AG04450 (cell line): Measurements from ENCODE around the gene GABRB1. TPM values are rescaled to one million over a fixed set of nuclear protein-coding genes. Genes with fewer than 3 reads are reported as not detected.
A peak's percentile ranks its signal among the peaks of the same experiment; 100 is the strongest.

Experiments used
- CTCF ChIA-PET: fragments of 300-600, 350-600 bp; formaldehyde crosslinking; extraction: SDS; loops from one replicate; lab custom pipeline; 2022; ENCODE audit warnings: antibody characterized with exemption, inconsistent platforms; lab: Charles Lee
- POLR2A ChIA-PET: fragments of 350-600 bp; formaldehyde crosslinking; extraction: SDS; loops from one replicate; lab custom pipeline; 2021; ENCODE audit warnings: antibody characterized with exemption, inconsistent platforms; lab: Yijun Ruan, JAX
- DNase-seq: peaks from one replicate; pipeline ENCODE4 v3.0.0-alpha.2; 2011; ENCODE audit warnings: low read depth, low spot score
- H3K27ac ChIP-seq: one replicate; pipeline ENCODE4 v1.5.1; 2012; ENCODE audit warnings: low read depth, low read length, control low read depth
- H3K27me3 ChIP-seq: one replicate; pipeline ENCODE4 v1.6.0; 2012; ENCODE audit warnings: low read length; ENCODE audit not compliant: control insufficient read depth, insufficient read depth
- H3K4me3 ChIP-seq: 2 replicates; pipeline ENCODE4 v1.5.1; 2011; ENCODE audit warnings: mild to moderate bottlenecking, low read depth, low read length, control low read depth
- H3K9me3 ChIP-seq: 2 replicates; pipeline ENCODE4 v1.5.1; 2012; ENCODE audit warnings: low read length; ENCODE audit not compliant: control insufficient read depth, insufficient read depth
- polyA plus RNA-seq: library from polyadenylated mRNA; depleted of rRNA; stranded (reverse); fragments of >200 nt; gene quantifications from 2 replicates; pipeline ENCODE4 v1.2.3, GENCODE V29; 2011
- TF ChIP-seq, protein P1 (sequence below): IDR thresholded peaks from 2 replicates; pipeline ENCODE4 v1.5.1; 2011; ENCODE audit warnings: low read depth, low read length, control low read depth, inconsistent platforms

The GABRB1 gene
- polyA plus RNA-seq, 1 experiment, result 8.1 TPM

DNA sequence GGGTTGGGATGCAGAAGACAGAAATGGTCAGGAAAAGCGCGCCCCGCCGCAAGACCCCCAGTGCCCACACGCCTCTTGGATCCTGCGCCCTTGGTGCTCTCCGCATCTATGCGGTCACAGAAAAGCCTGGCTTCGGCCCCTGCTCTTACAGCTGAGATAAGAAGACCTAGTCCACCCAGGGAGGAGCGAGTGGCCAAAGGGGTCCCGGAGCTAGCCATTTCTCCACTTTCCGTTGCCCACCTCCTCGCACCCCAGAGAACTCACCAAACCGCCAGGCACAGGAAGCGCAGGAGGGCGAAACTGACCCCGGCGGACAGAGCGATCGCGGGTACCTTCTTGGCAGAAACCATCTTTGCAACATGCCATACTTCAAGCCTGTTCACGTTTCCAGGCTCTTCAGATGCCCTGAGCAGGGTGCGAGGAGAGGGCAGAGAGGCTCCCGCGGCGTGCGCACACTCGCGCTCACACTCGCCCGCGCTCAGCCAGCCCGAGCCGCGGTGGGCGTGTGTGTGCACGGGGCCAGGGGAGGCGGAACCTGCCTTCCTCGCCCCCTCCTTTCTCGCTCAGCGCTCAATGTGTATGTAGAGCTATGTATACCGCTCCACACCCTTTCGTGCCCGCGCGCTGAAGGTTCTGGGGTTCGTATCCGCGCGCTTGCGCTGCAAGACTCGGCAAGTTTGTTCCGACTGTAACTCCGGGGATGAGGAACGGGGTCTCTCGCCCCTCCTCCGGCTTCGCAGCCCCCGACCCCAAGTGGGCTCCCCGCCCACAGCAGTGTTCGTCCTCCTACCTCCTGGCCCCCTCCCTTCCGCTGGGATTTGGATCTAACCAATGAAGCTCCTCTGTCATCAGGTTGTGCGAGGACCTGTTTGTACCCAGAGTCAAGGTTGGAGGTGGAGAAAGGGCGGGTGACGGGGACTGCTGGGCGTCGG is 38.0 kb upstream of the GABRB1 start, which contains the start of gene GABRA4:
GABRA4 (minus strand) TSS at position 507 of the 932 bp plus-strand sequence; CDS start at position 350, 157 bp downstream.
- Histone ChIP-seq H3K27me3 (peaks cover 22% of the 10 kb centered on the region), H3K9me3 (no peaks in the 10 kb centered on the region; the same call in 1 of the 2 replicates), H3K4me3 (peak within 1 kb of the TSS; percentile 67), H3K27ac (no peak within 1 kb of the TSS)
- no peak for DNase-seq
- ChIA-PET POLR2A (interaction anchor here (0.5 kb wide), 1 partner anchor 26 kb away, joined by 10 read pairs; no protein-coding TSS in a partner anchor), CTCF (interaction anchor here (0.6 to 0.8 kb wide), 3 partner anchors 32 to 340 kb away, joined by 3 to 8 read pairs (median 4); no protein-coding TSS in a partner anchor)
- TF ChIP-seq, protein P1, sequence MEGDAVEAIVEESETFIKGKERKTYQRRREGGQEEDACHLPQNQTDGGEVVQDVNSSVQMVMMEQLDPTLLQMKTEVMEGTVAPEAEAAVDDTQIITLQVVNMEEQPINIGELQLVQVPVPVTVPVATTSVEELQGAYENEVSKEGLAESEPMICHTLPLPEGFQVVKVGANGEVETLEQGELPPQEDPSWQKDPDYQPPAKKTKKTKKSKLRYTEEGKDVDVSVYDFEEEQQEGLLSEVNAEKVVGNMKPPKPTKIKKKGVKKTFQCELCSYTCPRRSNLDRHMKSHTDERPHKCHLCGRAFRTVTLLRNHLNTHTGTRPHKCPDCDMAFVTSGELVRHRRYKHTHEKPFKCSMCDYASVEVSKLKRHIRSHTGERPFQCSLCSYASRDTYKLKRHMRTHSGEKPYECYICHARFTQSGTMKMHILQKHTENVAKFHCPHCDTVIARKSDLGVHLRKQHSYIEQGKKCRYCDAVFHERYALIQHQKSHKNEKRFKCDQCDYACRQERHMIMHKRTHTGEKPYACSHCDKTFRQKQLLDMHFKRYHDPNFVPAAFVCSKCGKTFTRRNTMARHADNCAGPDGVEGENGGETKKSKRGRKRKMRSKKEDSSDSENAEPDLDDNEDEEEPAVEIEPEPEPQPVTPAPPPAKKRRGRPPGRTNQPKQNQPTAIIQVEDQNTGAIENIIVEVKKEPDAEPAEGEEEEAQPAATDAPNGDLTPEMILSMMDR, result no peak

DNA sequence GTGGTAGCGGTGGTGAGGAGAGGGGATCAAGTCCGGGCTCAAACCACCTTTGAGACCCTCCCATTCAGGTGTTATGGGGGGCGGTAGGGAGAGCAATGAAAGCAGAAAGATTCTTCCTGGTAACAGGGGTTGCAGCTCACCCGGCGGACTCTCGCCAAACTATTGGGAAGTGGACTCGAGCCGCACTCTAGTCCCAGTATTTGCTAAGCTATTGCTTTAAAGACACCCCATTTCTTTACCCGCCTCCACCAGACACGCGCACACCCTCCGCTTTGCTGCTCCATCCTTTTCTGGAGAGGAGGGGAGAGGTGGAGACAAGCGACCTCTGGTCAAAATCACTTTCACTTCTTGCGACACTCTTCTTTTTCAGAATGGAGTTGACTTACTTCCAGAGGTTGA is 37.4 kb upstream of the GABRB1 start:
- ChIA-PET POLR2A (no interaction called here), CTCF (interaction anchor here (0.6 to 0.8 kb wide), 3 partner anchors 32 to 339 kb away, joined by 3 to 8 read pairs (median 4); no protein-coding TSS in a partner anchor)
- H3K27me3 ChIP-seq, result peaks cover 22% of the 10 kb centered on the region
- no peaks in the 10 kb centered on the region; the same call in 1 of the 2 replicates for H3K9me3 ChIP-seq
- TF ChIP-seq, protein P1, result no peak
- H3K4me3 ChIP-seq, result peak overlapping the region; percentile 67
- no peak overlapping the region for H3K27ac ChIP-seq
- no peak for DNase-seq

DNA sequence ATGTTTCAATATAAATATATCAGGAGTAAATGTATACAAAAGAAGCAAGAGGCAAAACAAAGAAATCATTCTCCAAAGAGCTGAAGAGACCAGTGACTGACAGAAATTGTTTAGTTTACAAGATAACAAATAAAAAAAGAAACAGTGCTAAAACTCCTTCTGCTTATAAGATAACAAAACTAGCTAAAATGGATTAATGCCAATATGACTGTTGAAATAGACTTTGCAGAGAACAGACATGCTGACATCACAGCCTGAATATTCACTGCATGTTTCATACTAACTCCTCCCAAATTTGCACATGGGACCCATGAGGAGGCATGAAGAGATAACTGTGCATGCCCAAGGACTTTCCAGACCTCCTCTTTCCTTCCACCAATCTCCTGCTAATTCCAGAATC is 31.8 kb upstream of the GABRB1 start:
- Histone ChIP-seq H3K27me3 (no peaks in the 10 kb centered on the region), H3K27ac (no peak overlapping the region), H3K4me3 (no peak overlapping the region), H3K9me3 (no peaks in the 10 kb centered on the region)
- peak; percentile 36 for DNase-seq
- POLR2A ChIA-PET, result no interaction called here
- TF ChIP-seq, protein P1, result no peak
- CTCF ChIA-PET, result interaction anchor here (1.1 to 2.5 kb wide), 4 partner anchors 21 to 158 kb away, joined by 3 to 14 read pairs (median 6); no protein-coding TSS in a partner anchor

DNA sequence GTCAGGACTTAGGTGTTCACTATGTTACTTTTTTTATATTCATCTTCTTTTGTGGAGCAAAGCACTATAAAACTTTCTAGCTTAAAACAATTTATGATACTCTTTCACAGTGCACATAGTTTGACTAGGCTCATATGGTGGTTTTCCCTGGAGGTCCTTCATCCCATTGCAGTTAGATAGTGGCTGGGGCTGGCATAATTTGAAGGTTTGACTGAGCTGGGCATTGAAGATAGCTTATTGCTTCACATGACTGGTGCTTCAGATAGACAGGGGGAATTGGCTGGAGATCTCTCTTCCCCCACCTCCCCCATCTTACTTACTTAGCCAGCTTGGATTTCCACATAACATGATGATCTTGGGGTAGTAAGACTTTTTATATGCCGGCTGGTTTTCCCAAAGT is 31.0 kb upstream of the GABRB1 start:
- Histone ChIP-seq H3K27me3 (no peaks in the 10 kb centered on the region), H3K4me3 (no peak overlapping the region), H3K9me3 (no peaks in the 10 kb centered on the region), H3K27ac (no peak overlapping the region)
- POLR2A ChIA-PET, result no interaction called here
- TF ChIP-seq, protein P1, result no peak
- no peak for DNase-seq
- CTCF ChIA-PET, result interaction anchor here (0.8 to 2.5 kb wide), 4 partner anchors 22 to 383 kb away, joined by 3 to 14 read pairs (median 6); no protein-coding TSS in a partner anchor
